ENCODE results near the gene EREG.
"Not testable (repeated sequence)": the region's sequence is repeated elsewhere in the genome, so short reads cannot be mapped to it uniquely, and the experiment has no call there.

The EREG gene

GRCh38 chr4:74391890-74392475 is 27.0 kb downstream of the EREG start:
- no peak for DNase-seq

- DNase-seq: no peak
Observed at GRCh38 chr4:74394476-74395136, 29.7 kb downstream of the EREG start.

- no peak for DNase-seq
Observed at GRCh38 chr4:74395633-74396032, 30.7 kb downstream of the EREG start.

GRCh38 chr4:74397748-74398426 is 32.9 kb downstream of the EREG start:
- no peak for DNase-seq

- not testable (repeated sequence) for DNase-seq
Observed at GRCh38 chr4:74398894-74399589, 34.1 kb downstream of the EREG start.

- no peak for DNase-seq
Observed at GRCh38 chr4:74400395-74400794, 35.5 kb downstream of the EREG start.

- DNase-seq: no peak
Observed at GRCh38 chr4:74402692-74403456, 37.9 kb downstream of the EREG start.

- no peak for DNase-seq
Observed at GRCh38 chr4:74407891-74408290, 42.9 kb downstream of the EREG start.

GRCh38 chr4:74408639-74409038 is 43.7 kb downstream of the EREG start:
- DNase-seq: no peak

GRCh38 chr4:74410272-74410671 is 45.3 kb downstream of the EREG start:
- DNase-seq: no peak

- DNase-seq: no peak
Observed at GRCh38 chr4:74412225-74412624, 47.3 kb downstream of the EREG start.

- no peak for DNase-seq
Observed at GRCh38 chr4:74413265-74413664, 48.3 kb downstream of the EREG start.

- DNase-seq: no peak
Observed at GRCh38 chr4:74414149-74414809, 49.3 kb downstream of the EREG start.

GRCh38 chr4:74415602-74416300 is 50.8 kb downstream of the EREG start:
- no peak for DNase-seq

- no peak for DNase-seq
Observed at GRCh38 chr4:74418063-74418670, 53.2 kb downstream of the EREG start.

GRCh38 chr4:74420863-74421262 is 55.9 kb downstream of the EREG start:
- no peak for DNase-seq

- DNase-seq: no peak
Observed at GRCh38 chr4:74423104-74423503, 58.2 kb downstream of the EREG start.

- no peak for DNase-seq
Observed at GRCh38 chr4:74424111-74424510, 59.2 kb downstream of the EREG start.

GRCh38 chr4:74426101-74426500 is 61.2 kb downstream of the EREG start:
- no peak for DNase-seq

- DNase-seq: no peak
Observed at GRCh38 chr4:74428276-74428675, 63.3 kb downstream of the EREG start.

- DNase-seq: peak; percentile 72
Observed at GRCh38 chr4:74431113-74431826, 66.3 kb downstream of the EREG start.
